Calu3 (cell line): ENCODE measurements around the gene TRIO. TPM values are rescaled to one million over a fixed set of nuclear protein-coding genes. Genes with fewer than 3 reads are reported as not detected.

ENCODE experiments used
- BruUV-seq: library from RNA; stranded (reverse); fragments of 400-500 nt; replicated peaks from 2 replicates; lab custom pipeline; 2021; lab: Mats Ljungman, UMichigan
- CTCF ChIA-PET: fragments of 300-600 bp; sonication (Branson Sonifier 250); formaldehyde crosslinking; loops from one replicate; lab custom pipeline; 2022; ENCODE audit warnings: antibody characterized with exemption; lab: Charles Lee
- DNase-seq: peaks from one replicate; pipeline ENCODE4 v3.0.0; 2022
- H3K27ac Mint-ChIP-seq: one replicate; pipeline ENCODE4 v1.8.0; 2022; ENCODE audit warnings: mixed read lengths; ENCODE audit not compliant: unreplicated experiment
- H3K27me3 Mint-ChIP-seq: one replicate; pipeline ENCODE4 v1.8.0; 2022; ENCODE audit warnings: mixed read lengths; ENCODE audit not compliant: unreplicated experiment
- H3K36me3 Mint-ChIP-seq: one replicate; pipeline ENCODE4 v1.8.0; 2022; ENCODE audit warnings: mild to moderate bottlenecking, moderate library complexity, mixed read lengths; ENCODE audit not compliant: insufficient read depth, unreplicated experiment
- H3K4me1 Mint-ChIP-seq: one replicate; pipeline ENCODE4 v1.8.0; 2022; ENCODE audit warnings: mild to moderate bottlenecking, low read depth, mixed read lengths; ENCODE audit not compliant: unreplicated experiment
- H3K4me3 Mint-ChIP-seq: one replicate; pipeline ENCODE4 v1.8.0; 2022; ENCODE audit warnings: mild to moderate bottlenecking, low read depth, moderate library complexity, mixed read lengths; ENCODE audit not compliant: unreplicated experiment
- H3K9me3 Mint-ChIP-seq: one replicate; pipeline ENCODE4 v1.8.0; 2022; ENCODE audit warnings: low read depth, mixed read lengths; ENCODE audit not compliant: unreplicated experiment
- intact Hi-C: fragments of 100-400 bp; cut with micrococcal nuclease; formaldehyde crosslinking; loops from one replicate; pipeline ENCODE4 v1.10.0; 2022; ENCODE audit not compliant: unreplicated experiment
- total RNA-seq: library from RNA; stranded (reverse); gene quantifications from 2 replicates; pipeline ENCODE4 v1.2.3, GENCODE V29; 2022
- TF ChIP-seq, protein P1 (sequence below): fragments of 200-600 bp; IDR thresholded peaks from one replicate; pipeline ENCODE4 v1.8.0; 2022; ENCODE audit warnings: antibody characterized with exemption; ENCODE audit not compliant: unreplicated experiment

Gene TRIO
- total RNA-seq, 1 experiment from 2014 or later = 183 TPM

DNA sequence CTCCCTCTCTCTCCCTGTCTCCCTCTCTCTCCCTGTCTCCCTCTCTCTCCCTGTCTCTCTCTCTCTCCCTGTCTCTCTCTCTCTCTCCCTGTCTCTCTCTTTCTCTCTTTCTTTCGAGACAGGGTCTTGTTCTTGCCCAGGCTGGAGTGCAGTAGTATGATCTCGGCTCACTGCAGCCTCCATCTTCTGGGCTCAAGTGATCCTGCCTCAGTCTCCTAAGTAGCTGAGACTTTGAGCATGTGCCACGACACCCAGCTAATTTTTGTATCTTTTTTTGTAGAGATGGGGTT, 14.3 kb downstream of the TRIO start:
- no TSS peak for BruUV-seq
- Mint-ChIP-seq H3K9me3 (peaks cover 3% of the 10 kb centered on the region), H3K4me1 (peaks cover 31% of the 10 kb centered on the region), H3K27me3 (no peaks in the 10 kb centered on the region), H3K4me3 (no peak overlapping the region), H3K27ac (no peak overlapping the region), H3K36me3 (peaks cover 8% of the 10 kb centered on the region)
- no peak for DNase-seq
- TF ChIP-seq, protein P1, sequence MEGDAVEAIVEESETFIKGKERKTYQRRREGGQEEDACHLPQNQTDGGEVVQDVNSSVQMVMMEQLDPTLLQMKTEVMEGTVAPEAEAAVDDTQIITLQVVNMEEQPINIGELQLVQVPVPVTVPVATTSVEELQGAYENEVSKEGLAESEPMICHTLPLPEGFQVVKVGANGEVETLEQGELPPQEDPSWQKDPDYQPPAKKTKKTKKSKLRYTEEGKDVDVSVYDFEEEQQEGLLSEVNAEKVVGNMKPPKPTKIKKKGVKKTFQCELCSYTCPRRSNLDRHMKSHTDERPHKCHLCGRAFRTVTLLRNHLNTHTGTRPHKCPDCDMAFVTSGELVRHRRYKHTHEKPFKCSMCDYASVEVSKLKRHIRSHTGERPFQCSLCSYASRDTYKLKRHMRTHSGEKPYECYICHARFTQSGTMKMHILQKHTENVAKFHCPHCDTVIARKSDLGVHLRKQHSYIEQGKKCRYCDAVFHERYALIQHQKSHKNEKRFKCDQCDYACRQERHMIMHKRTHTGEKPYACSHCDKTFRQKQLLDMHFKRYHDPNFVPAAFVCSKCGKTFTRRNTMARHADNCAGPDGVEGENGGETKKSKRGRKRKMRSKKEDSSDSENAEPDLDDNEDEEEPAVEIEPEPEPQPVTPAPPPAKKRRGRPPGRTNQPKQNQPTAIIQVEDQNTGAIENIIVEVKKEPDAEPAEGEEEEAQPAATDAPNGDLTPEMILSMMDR = no peak
- CTCF ChIA-PET = interaction anchor here (0.7 to 1.5 kb wide), 5 partner anchors 8 to 113 kb away, joined by 3 to 8 read pairs (median 6); no protein-coding TSS in a partner anchor
- intact Hi-C loops = loop anchor here (5.0 kb wide), 2 partner anchors 35 to 55 kb away; no protein-coding TSS in a partner anchor

DNA sequence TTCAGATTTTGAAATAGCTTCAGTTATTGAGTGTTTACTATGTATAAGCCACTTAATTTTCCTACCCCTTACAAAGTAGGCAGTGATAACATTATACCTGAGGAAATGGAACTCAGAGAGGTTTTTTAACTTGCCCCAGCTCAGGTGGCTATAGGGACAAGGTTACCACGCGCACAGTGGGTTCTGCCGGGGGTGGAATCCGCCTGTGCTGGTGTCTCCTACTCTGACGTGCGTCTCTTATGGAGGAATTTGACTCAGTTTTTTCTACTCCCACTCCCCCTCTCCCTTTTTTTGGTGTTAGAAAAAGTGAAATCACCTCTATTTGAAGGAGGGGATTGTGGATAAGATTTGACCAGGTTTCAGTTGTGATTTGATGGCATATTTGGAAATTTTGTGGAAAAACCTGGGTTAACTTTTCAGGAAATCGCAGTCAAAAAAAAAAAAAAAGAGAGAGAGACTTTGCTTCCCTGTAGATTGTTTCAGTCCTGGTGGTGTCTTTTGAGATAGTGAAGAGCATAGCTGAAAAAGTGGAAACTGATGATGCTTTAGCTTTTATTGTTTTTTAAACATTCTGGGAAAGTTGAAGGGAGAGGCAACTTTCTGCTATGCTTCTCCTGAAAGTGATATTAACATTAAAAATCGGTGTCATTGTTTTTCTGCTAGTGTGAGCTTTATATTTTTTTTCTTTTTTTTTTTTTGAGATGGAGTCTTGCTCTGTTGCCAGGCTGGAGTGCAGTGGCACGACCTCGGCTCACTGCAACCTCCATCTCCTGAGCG, 15.9 kb downstream of the TRIO start:
- Mint-ChIP-seq H3K9me3 (peaks cover 5% of the 10 kb centered on the region), H3K36me3 (peaks cover 8% of the 10 kb centered on the region), H3K27me3 (no peaks in the 10 kb centered on the region), H3K4me1 (peaks cover 33% of the 10 kb centered on the region), H3K4me3 (no peak overlapping the region), H3K27ac (no peak overlapping the region)
- BruUV-seq = no TSS peak
- CTCF ChIA-PET = interaction anchor here (0.7 to 0.9 kb wide), 2 partner anchors 13 to 111 kb away, joined by 3 to 5 read pairs; no protein-coding TSS in a partner anchor
- no peak for DNase-seq
- intact Hi-C loops = loop anchor here (5.0 kb wide), 2 partner anchors 33 to 53 kb away; no protein-coding TSS in a partner anchor
- TF ChIP-seq, protein P1 = no peak

DNA sequence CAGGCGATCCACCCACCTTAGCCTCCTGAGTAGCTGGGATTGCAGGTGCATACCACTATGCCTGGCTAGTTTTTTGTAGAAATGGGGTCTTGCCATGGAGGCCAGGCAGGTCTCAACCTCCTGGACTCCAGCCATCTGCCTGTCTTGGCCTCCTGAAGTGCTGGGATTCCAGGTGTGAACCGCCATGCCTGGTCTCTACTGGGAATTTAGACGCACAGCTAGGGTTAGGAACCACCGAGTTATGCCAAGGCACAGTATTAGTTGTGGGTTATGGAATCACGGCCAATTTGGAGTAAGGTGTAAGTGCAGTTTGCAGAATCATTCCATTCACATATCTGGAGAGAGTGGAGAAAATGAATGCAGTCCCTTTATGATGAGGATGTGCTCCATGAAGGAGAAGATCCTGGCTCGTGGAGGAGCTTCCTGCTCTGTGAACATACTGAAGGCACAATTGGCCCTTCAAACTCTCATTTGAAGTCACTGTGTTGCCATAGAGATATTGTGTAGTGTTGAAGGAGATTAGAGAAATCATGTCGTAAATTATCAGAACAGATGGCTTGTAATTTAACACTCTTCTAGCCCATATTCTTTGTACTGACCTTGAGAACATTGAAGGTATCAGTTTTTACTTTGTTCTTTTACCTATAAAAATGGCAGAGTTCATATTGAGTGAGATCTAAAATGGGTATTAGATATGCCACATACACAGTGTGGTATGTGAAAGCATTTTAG, 18.8 kb downstream of the TRIO start:
- no peak for DNase-seq
- no TSS peak for BruUV-seq
- Mint-ChIP-seq H3K4me1 (peaks cover 56% of the 10 kb centered on the region), H3K4me3 (no peak overlapping the region), H3K27ac (peak overlapping the region; percentile 41), H3K36me3 (peaks cover 22% of the 10 kb centered on the region), H3K27me3 (no peaks in the 10 kb centered on the region), H3K9me3 (peaks cover 5% of the 10 kb centered on the region)
- intact Hi-C loops = no loop called here
- CTCF ChIA-PET = interaction anchor here (0.6 kb wide), 1 partner anchor 248 kb away, joined by 3 read pairs; no protein-coding TSS in a partner anchor
- TF ChIP-seq, protein P1 = no peak

DNA sequence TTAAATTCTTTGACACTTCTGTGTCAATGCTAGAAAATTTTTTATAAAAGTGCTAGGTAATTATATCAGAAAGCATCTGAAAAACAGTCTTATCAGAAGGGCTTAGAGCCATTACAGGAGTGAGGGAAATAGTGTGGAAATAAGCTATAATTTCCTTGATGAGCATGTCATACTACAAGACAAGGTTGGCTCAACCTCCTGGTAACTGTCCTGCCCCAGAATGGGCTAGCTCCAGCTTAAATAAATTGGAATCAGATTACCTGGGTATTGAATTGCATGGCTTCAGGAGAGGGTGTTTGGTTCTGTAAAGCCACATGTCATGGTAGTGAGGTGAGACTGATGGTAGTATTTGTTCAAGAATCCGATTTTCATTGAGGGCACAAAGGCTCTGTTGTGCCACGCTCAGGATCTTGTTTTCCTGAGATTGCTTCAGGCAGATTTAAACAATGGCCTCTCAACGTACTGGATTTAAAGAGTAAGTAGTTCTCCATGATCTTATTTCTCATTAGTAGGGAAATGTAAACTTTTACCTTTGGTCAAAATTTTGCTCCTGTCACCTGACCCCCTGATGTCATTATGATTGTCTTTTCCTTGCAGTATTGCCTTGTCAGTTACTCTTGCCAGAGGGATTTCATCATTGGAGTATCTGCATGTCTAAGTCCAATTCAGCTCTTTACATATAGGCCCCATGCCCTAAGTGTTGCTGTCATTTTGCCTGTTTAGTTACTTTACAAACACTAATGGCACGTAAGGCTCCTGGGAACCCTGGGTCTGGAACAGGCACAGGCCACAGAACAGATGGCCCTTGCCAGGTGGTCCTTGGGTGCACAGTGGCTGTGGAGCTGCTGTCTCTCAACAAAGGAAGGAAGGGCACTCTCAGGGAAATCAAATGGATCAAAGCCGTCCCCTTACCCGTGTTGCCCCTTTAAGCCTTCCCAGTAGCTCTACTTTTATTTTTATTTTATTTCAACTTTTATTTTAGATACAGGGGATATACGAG, 21.3 kb downstream of the TRIO start:
- TF ChIP-seq, protein P1 = no peak
- peaks cover 22% of the 10 kb centered on the region for H3K36me3 Mint-ChIP-seq
- peaks cover 5% of the 10 kb centered on the region for H3K9me3 Mint-ChIP-seq
- CTCF ChIA-PET = interaction anchor here (1.6 kb wide), 1 partner anchor 8 kb away, joined by 6 read pairs; no protein-coding TSS in a partner anchor
- peak overlapping the region; percentile 39 for H3K27ac Mint-ChIP-seq
- DNase-seq = no peak
- intact Hi-C loops = no loop called here
- peaks cover 80% of the 10 kb centered on the region for H3K4me1 Mint-ChIP-seq
- BruUV-seq = no TSS peak
- H3K4me3 Mint-ChIP-seq = no peak overlapping the region
- H3K27me3 Mint-ChIP-seq = no peaks in the 10 kb centered on the region
